Globus pallidus (tissue), 1 donor: ENCODE data around the gene UNC13A.
"Not testable (repeated sequence)": the region's sequence is repeated elsewhere in the genome, so short reads cannot be mapped to it uniquely, and the experiment has no call there.

ENCODE experiments used
- DNase-seq: peaks from one replicate; pipeline ENCODE4 v3.0.0-alpha.2; 2015; ENCODE audit warnings: low spot score

UNC13A gene

DNA sequence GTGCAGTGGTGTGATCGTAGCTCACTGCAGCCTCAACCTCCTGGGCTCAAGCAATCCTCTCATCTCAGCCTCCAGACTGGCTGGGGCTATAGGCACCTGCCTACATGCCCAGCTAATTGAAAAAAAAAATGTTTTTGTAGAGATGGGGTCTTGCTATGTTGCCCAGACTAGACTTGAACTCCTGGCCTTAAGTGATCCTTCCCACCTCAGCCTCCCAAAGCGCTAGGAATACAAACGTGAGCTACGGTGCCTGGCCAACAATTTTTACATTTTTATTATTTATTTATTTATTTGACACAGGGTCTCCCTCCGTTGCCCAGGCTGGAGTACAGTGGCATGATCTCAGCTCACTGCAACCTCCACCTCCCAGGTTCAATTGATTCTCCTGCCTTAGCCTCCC, 117.9 kb downstream of the UNC13A start:
- not testable (repeated sequence) for DNase-seq

DNA sequence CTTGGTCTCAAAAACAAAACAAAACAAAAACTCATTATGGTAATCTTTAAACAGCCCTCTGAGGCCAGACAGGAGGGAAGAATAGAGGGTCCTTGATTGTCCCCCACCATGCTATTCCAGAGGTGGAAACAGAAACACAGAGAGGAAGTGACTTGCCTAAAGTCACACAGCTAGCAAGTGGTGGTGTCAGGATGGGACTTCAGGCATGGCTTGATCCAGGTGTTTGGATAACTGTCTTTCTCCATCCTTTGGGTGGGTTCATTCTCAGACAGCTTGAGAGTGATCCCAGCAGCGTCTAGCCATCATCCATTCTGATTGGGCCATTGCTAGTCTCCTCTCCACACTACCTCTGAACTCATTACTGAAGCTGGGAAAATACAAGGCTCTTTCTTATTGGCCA, 120.2 kb downstream of the UNC13A start:
- DNase-seq, result no peak

DNA sequence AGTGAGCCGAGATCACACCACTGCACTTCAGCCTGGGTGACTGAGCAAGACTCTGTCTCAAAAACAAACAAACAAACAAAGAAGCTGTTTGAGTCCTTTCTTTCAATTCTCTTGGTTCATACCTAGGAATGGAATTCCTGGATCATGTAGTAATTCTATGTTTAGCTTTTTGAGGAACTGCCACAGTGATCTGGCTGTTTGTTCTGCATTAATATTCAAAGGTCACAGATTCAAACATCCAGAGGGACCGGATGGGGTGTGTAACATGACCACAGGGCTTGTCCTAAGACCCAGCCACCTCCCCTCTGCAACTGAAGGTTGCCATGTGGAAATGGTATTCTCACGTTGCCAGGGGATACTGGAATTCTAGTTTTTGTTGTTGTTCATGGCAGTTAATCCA, 122.5 kb downstream of the UNC13A start:
- DNase-seq, result no peak

DNA sequence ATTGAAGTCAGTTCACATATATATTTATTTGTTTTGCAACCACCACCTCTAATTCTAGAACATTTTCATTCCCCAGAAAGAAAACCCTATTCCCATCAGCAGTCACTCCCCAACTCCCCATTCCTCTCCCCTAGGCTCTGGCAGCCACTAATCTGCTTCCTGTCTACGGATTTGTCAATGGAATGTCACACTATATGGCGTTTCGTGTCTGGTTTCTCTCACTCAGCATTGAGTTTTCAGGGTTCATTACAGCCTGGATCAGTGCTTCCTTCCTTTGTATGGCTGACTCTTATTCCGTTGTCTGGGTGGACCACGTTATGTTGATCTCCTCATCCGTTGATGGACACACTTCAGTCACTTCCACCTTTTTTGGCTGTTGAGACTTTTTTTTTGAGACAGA, 123.4 kb downstream of the UNC13A start:
- no peak for DNase-seq

DNA sequence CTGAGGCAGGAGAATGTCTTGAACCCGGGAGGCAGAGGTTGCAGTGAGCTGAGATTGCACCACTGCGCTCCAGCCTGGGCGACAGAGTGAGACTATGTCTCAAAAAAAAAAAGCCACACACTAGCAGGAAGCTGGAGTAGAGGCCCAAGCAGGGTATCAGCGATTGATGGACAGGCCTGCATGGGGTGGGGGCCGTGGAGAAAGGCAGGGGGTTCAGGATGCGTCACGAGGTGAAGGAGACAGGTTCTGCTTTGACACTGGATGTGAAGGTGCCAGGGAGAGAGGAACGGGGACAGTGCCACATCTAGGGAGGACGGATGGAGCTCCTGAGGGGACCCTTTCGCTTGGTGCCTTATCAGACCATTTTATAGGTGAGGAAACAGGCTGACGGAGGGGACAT, 125.6 kb downstream of the UNC13A start:
- no peak for DNase-seq

DNA sequence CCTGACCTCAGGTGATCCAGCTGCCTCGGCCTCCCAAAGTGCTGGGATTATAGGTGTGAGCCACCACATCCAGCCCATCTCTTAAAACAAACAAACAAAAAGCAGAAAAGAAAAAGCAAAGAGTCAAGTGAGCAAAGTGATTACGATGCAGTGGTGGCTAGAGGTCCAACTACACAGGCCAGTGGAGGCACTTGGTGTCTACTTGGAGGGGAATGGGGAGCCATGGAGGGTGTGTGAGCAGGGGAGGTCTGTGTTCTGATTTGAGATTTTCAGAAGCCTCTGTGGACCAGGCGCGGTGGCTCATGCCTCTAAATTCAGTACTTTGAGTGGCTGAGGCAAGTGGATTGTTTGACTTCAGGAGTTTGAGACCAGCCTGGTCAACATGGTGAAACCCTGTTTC, 126.1 kb downstream of the UNC13A start:
- DNase-seq, result no peak

DNA sequence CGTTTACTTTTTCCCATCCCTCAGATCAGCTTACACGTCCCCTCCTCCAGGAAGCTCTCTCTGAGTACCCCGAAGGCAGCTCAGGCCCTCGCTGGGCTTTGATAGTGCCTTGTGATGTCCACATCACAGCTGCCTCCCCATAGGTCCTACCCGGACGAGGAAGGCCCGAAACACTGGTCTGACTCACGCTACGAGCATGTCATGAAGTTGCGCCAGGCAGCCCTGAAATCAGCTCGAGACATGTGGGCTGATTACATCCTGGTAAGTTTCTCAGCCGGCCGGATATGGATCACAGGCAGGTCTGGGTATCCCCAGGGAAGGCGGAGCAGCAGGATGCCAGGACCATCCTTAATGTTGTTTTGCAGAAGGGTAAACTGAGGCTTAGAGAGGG, 128.0 kb downstream of the UNC13A start:
- DNase-seq, result no peak

DNA sequence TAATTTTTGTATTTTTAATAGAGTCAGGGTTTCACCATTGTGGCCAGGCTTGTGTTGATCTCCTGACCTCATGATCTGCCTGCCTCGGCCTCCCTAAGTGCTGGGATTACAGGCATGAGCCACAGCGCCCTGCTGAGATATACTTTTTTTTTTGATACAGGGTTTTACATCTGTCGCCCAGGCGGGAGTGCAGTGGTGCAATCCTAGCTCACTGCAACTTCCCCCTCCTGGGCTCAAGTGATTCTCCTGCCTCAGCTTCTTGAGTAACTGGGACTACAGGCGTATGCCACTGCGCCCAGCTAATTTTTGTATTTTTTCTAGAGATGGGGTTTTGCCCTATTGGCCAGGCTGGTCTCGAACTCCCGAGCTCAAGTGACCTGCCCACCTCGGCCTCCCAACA, 130.7 kb downstream of the UNC13A start:
- no peak for DNase-seq

DNA sequence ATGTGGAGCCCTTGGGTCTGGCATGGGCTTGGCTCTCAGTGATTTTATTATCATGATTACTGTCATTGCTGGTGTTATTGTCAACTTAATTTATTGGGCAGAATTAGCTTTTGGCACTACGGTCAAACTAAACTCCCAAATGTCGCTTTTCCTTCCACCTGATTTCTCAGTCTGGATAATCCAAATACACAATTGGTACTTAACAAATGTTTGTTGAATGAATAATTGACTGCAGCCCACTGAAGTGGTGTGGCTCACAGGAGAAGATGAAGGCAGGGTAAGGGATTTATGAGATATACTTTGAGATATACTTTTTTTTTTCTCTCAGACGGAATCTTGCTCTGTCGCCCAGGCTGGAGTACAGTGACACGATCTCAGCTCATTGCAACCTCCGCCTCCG, 131.2 kb downstream of the UNC13A start:
- DNase-seq, result no peak

DNA sequence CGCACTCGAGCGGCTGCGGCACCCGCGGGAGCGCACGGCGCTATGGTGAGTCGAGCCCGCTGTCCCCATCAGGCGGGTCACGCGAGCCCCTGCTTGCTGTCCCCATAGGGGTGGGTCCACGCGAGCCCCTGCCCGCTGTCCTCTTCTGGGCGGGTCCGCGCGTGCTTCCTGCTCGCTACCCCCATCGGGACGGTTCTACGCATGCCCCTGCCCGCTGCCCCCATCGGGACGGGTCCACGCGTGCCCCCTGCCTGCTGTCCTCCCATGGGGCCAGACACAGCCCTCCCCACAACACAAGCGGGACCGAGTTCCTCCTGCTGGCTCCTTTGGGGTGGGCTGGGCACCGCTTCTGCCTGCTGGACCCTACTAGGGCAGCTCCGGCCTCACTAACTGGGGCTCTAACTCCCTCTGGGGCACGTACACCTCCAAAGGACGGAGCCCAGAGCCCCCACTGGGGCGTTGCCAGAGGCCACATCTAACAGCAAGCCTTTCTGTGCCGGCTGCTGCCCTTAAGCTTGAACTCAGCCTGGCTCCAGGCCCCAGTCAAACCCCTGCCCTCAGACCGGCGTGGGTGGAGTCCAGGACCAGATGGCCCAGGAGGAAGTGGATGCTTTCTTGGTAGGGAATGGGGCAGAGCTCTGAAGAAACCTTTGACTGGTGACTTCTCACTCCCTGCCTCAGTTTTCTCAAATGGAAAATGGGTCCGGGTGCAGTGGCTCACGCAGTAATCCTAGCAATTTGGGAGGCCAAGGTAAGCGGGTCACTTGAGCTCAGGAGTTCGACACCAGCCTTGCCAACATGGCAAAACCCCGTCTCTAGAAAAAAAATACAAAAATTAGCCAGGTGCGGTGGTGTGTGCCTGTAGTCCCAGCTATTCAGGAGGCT, 132.0 kb downstream of the UNC13A start:
- DNase-seq, result peak; percentile 42

DNA sequence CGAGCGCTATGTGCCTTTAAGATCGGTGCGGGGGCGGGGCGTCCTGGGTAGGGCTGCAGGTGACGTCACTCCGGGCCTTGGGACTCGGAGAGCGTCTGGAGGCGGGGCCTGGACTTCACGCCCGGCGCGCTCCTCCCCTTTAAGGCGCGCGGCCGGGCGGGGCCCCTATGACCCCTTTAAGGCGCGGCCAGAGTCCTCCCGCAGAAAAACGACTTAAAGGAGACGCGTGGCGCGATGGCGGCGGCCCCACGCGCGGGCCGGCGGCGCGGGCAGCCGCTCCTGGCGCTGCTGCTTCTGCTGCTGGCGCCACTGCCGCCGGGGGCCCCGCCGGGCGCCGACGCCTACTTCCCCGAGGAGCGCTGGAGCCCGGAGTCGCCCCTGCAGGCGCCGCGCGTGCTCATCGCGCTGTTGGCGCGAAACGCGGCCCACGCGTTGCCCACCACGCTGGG, 132.7 kb downstream of the UNC13A start, which contains the start of gene COLGALT1:
TSS of gene COLGALT1 (plus strand) at position 170 of the 449 bp plus-strand sequence. CDS start at position 235, 65 bp downstream.
- DNase-seq, result peak; percentile 97

DNA sequence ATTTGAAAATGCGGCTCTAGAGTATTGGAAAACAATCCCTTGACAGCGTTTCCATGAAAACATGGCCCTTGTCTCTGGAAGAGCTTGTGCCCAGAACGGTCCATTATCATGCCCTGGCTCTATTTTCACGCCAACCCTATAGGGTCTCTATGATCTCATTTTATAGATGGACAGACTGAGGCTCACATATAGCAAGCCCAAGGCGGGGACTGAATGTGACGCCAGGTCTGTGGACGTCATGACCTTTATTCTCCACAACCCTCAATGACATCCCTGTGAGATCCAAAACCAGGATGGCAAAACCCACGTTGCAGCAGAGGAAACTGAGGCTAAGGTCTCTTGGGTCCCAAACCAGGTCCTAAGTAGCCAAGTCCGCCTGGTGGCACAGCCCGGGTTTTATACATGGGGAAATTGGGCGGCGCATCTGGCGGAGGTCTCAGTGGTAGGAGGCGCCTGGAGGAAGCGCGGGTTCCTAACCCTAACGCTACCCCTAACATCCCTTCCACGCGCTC, 133.1 kb downstream of the UNC13A start:
- no peak for DNase-seq

DNA sequence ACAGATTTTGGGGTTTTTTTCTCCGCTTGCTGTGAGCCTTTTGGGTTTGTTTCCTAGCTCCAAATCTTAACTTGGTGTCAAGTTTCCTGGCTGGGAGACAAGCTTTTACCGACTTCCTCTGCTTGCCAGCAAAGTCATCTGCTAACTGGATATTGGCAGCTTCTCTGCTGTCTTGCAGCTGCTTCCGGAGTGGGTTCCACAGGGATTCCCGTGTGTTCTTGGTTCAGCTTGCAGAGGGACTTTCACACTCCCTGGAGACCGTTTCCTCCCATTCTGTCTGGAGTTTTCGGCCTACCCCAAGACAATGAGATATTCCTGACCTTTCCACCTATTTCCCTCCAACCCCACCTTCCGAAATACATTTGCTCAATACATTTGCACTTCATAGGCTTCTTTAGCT, 134.9 kb downstream of the UNC13A start:
- DNase-seq, result peak; percentile 35

DNA sequence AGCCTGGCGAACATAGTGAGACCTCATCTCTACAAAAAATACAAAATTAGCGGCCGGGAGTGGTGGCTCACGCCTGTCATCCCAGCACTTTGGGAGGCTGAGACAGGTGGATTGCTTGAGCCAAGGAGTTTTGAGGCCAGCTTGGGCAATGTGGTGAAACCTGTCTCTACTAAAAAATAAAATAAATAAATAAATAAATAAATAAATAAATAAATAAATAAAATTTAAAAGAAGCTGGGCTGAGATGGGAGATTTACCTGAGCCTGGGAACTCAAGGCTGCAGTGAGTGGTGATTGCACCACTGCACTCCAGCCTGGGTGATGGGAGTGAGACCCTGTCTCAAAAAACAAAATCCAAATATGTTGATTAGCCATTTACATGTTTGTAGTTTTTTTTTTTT, 135.4 kb downstream of the UNC13A start:
- DNase-seq, result not testable (repeated sequence)
